Lower leg skin (tissue), 4 donors: ENCODE data around the gene SRRM2. TPM values are rescaled to one million over a fixed set of nuclear protein-coding genes. Genes with fewer than 3 reads are reported as not detected.

Source experiments
- DNase-seq, 2 donors: peaks; one replicate each; pipeline ENCODE4 v3.0.0-alpha.2; 2019; ENCODE audit warnings: low spot score in 2 of 2
- H3K4me3 ChIP-seq: fragments of 200-600 bp; sonication (generic); 2 replicates; pipeline ENCODE4 v1.5.1; 2017; ENCODE audit warnings: mild to moderate bottlenecking, low read depth; ENCODE audit not compliant: poor library complexity, severe bottlenecking
- POLR2A ChIP-seq, 2 donors: fragments of 450-650 bp; IDR thresholded peaks; one replicate each; pipeline ENCODE4 v1.6.1; 2016 to 2017; ENCODE audit warnings: antibody characterized with exemption in 2 of 2, mild to moderate bottlenecking in 1 of 2, moderate library complexity in 1 of 2
- WGBS, 2 donors: methylation state at CpG; one replicate each; pipeline ENCODE4 v1.1.5; 2018; 5-methylcytosine and 5-hydroxymethylcytosine counted together
- intact Hi-C: fragments of 100-400 bp; cut with DNase I; formaldehyde crosslinking; loops from one replicate; pipeline ENCODE4 v1.15.0; 2023; ENCODE audit warnings: low total_unique reads
- total RNA-seq, 4 donors: library from RNA; depleted of rRNA; stranded (reverse); fragments of >200 nt; gene quantifications; one replicate each; pipeline ENCODE4 v1.1.0, GENCODE V29; 2016
- TF ChIP-seq, protein P1 (sequence below), 3 donors: fragments of 450-650 bp; IDR thresholded peaks; one replicate each; pipeline ENCODE4 v1.5.1; 2016; ENCODE audit warnings: antibody characterized with exemption in 3 of 3, mild to moderate bottlenecking in 3 of 3, moderate library complexity in 2 of 3

SRRM2 gene
- total RNA-seq, 4 donors from 2014 or later: 257 to 830 (median 272) TPM

DNA sequence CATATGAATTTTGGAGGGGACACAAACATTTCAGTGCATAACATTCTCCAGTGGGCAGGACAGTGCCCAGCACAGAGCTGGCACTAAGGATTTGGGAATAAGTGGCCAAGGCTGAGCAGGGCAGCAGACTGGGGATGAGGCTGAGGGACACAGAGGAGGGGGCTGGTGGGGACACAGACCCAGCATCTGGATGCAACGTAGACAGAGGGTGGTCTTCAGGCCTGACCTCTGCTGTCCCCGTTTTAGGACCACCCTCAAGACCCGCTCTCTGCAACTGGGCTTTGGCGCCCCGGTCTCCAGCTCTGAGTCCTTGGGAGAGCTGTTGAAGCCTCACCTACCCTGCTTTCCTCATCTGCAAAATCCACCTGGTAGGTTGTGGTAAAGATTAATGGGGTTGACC is 38.2 kb downstream of the SRRM2 start:
- TF ChIP-seq POLR2A (IDR thresholded peaks at IDR 0.05): no peak
- TF ChIP-seq, protein P1, sequence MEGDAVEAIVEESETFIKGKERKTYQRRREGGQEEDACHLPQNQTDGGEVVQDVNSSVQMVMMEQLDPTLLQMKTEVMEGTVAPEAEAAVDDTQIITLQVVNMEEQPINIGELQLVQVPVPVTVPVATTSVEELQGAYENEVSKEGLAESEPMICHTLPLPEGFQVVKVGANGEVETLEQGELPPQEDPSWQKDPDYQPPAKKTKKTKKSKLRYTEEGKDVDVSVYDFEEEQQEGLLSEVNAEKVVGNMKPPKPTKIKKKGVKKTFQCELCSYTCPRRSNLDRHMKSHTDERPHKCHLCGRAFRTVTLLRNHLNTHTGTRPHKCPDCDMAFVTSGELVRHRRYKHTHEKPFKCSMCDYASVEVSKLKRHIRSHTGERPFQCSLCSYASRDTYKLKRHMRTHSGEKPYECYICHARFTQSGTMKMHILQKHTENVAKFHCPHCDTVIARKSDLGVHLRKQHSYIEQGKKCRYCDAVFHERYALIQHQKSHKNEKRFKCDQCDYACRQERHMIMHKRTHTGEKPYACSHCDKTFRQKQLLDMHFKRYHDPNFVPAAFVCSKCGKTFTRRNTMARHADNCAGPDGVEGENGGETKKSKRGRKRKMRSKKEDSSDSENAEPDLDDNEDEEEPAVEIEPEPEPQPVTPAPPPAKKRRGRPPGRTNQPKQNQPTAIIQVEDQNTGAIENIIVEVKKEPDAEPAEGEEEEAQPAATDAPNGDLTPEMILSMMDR (IDR thresholded peaks at IDR 0.05): no peak
- intact Hi-C loops: no loop called here
- H3K4me3 ChIP-seq: no peak overlapping the region
- 80 to 85% methylated on average over 3 to 5 of the region's 5 CpGs for WGBS, 2 donors
- DNase-seq: no peak

DNA sequence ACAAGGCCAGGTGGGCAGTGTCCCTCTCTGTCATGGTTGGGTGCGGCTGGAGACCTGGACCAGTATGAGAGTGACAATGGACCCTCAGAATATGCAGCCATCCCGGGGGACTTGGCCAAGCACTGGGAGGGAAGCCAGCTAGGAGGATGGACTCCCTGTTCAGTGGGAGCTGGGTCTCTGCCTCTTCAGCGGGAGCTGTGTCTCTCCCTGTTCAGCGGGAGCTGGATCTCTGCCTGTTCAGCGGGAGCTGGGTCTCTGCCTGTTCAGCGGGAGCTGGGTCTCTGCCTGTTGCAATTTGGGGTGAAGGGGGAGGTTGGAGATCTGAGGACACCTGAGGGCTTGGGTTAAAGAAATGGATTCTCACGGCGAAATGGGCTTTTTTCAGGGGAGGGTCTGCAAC is 38.7 kb downstream of the SRRM2 start:
- no peak for DNase-seq
- 59 to 60% methylated on average over 8 of the region's 8 CpGs for WGBS, 2 donors
- intact Hi-C loops: no loop called here
- TF ChIP-seq, protein P1 (IDR thresholded peaks at IDR 0.05): no peak
- no peak for TF ChIP-seq POLR2A (IDR thresholded peaks at IDR 0.05)
- no peak overlapping the region for H3K4me3 ChIP-seq

DNA sequence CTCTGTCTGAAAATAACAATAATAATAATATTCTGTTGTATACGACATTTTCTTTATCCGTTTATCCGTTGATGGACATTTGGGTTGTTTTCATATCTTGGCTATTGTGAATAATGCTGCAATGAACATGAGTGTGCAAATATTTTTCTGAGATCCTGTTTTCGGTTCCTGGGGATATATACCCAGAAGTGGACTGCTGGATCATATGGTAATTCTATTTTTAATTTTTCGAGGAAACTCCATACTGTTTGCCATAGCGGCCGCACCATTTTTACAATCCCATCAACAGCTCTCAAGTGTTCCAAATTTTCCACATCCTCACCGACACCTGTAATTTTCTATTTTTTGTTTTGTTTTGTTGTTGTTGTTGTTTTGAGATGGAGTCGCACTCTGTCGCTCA is 40.5 kb downstream of the SRRM2 start:
- intact Hi-C loops: no loop called here
- WGBS, 2 donors: 78 to 80% methylated on average over 10 of the region's 10 CpGs
- DNase-seq: no peak
- H3K4me3 ChIP-seq: no peak overlapping the region
- TF ChIP-seq, protein P1 (IDR thresholded peaks at IDR 0.05): no peak
- TF ChIP-seq POLR2A (IDR thresholded peaks at IDR 0.05): no peak

DNA sequence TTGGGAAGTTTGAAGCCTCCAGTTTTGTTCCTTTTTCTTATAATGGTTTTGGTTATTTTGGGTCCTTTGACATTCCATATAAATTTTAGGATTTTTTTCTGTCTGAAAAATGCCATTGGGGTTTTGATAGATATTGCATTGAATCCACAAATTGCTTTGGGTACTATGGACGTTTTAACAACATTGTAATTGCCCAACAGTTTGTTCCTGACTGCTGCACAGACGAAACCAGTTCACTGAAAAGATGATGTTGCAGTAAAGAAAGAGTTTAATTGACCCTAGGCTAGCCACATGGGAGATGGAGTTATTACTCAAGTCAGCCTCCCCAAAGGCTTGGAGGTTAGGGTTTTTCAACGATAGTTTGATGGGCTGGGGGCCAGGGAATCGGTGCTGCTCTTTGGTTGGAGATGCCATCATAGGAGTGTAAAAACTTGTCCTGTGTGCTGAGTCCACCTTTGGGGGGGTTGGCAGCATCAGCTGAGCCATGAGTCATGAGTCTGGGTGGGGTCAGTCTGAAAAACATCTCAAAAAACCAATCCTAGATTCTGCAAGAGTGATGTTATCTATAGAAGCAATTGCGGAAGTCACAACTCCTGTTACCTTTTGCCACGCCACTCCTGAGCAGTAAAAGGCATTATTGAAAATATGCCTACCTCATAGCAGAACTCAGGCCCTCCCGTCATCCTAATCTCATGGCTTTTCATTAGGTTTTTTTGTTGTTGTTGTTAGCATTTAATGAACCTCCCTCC is 43.1 kb downstream of the SRRM2 start:
- TF ChIP-seq POLR2A (IDR thresholded peaks at IDR 0.05): no peak
- TF ChIP-seq, protein P1 (IDR thresholded peaks at IDR 0.05): no peak
- intact Hi-C loops: no loop called here
- WGBS, 2 donors: 48 to 50% methylated on average over 7 of the region's 7 CpGs
- H3K4me3 ChIP-seq: no peak overlapping the region
- DNase-seq: no peak

DNA sequence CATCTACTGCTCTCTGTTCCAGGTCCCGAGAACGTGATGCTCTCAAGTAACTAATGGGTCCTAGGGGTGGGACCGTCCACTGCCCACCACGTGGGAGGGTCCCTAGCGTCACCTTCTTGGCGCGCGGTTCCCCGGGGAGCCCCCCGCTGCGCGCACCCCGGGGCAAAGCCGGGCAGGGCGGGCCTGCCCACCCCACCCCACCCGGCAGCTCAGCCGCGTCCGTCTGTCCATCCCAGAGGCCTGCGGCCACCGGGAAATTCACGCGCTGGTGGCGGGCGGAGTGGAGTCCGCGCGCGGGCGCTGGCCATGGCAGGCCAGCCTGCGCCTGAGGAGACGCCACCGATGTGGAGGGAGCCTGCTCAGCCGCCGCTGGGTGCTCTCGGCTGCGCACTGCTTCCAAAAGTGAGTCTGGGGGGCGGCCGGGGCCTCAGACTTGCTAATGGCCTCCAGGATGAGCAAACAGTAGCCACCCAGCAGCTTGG is 46.3 kb downstream of the SRRM2 start:
- intact Hi-C loops: no loop called here
- WGBS, 2 donors: 61 to 87% methylated on average over 11 to 35 of the region's 39 CpGs
- TF ChIP-seq, protein P1 (IDR thresholded peaks at IDR 0.05): no peak
- no peak for TF ChIP-seq POLR2A (IDR thresholded peaks at IDR 0.05)
- no peak for DNase-seq
- H3K4me3 ChIP-seq: no peak overlapping the region
